Fibroblast of the aortic adventitia (primary cell): ENCODE results near the gene CAMK1D. TPM values are rescaled to one million over a fixed set of nuclear protein-coding genes. Genes with fewer than 3 reads are reported as not detected.

Source experiments
- DNase-seq: peaks from one replicate; pipeline ENCODE4 v3.0.0-alpha.2; 2010; ENCODE audit warnings: low read depth
- H3K4me3 ChIP-seq: 2 replicates; pipeline ENCODE4 v1.5.1; 2011; ENCODE audit warnings: low read depth, mild to moderate bottlenecking, control low read depth, low read length, moderate library complexity
- total RNA-seq: library from RNA; depleted of rRNA; stranded (reverse); fragments of >200 nt; gene quantifications from 2 replicates; pipeline ENCODE4 v1.2.3, GENCODE V29; 2012; ENCODE audit warnings: low replicate concordance
- TF ChIP-seq, protein P1 (sequence below): IDR thresholded peaks from 2 replicates; pipeline ENCODE4 v1.5.1; 2011; ENCODE audit warnings: mild to moderate bottlenecking, low read length, control low read depth, inconsistent platforms; ENCODE audit not compliant: insufficient read depth

The CAMK1D gene
- total RNA-seq, 1 donor, result 9.8 TPM

- no peak overlapping the region for H3K4me3 ChIP-seq
- TF ChIP-seq, protein P1, sequence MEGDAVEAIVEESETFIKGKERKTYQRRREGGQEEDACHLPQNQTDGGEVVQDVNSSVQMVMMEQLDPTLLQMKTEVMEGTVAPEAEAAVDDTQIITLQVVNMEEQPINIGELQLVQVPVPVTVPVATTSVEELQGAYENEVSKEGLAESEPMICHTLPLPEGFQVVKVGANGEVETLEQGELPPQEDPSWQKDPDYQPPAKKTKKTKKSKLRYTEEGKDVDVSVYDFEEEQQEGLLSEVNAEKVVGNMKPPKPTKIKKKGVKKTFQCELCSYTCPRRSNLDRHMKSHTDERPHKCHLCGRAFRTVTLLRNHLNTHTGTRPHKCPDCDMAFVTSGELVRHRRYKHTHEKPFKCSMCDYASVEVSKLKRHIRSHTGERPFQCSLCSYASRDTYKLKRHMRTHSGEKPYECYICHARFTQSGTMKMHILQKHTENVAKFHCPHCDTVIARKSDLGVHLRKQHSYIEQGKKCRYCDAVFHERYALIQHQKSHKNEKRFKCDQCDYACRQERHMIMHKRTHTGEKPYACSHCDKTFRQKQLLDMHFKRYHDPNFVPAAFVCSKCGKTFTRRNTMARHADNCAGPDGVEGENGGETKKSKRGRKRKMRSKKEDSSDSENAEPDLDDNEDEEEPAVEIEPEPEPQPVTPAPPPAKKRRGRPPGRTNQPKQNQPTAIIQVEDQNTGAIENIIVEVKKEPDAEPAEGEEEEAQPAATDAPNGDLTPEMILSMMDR, result no peak
- peak; percentile 37 for DNase-seq
Measured at GRCh38 chr10:12416344-12417050, 67.2 kb downstream of the CAMK1D start.

- peak; percentile 11 for DNase-seq
- TF ChIP-seq, protein P1, result no peak
- H3K4me3 ChIP-seq, result no peak overlapping the region
Measured at GRCh38 chr10:12417331-12417730, 68.0 kb downstream of the CAMK1D start.

DNA sequence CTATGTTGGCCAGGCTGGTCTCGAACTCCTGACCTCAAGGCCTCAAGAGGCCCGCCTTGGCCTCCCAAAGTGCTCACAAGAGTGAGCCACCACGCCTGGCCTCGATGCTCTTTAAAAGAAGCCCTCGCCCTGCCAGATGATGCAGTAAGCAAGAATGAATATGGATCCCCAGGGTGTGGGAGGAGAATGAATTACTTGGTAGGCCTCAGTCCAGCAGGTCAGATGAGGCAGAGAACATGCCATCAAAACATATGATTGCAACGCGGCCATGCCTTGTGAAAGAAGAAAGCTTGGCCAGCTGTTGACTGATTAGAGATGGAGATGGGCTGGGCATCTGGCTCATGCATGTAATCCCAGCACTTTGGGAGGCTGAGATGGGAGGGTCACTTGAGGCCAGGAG is 68.7 kb downstream of the CAMK1D start:
- peak; percentile 95 for DNase-seq
- TF ChIP-seq, protein P1, result no peak

GRCh38 chr10:12418725-12419261 is 69.4 kb downstream of the CAMK1D start:
- TF ChIP-seq, protein P1, result no peak
- H3K4me3 ChIP-seq, result no peak overlapping the region
- no peak for DNase-seq

More for the DNA sequence above, 68.7 kb downstream of the CAMK1D start:
- no peak overlapping the region for H3K4me3 ChIP-seq

DNA sequence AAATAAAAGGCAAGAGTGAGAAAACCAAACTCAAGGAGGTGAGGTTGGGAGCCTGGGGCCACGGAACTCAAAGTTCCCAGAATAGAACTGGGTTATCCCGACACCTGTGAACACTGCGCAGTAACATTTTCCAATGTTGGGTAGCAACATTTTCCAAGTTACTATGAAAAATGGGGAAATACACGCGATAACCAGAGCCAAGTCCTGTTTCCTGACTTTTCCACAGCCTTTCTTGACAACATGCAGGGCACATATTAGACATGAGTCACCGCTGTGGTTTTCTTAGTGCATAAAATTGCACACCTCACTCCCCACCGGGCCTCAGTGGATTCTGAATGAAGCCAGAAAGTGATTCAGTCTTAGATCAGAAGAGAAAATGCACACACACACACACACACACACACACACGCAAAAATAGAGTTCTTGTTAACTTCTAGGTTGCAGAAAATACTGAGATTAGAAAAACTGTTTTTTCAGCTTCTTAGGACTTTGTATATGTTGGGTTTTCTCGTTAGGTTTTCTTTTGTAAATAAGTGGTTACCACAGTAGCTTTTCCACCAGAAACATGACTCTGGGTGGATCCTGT is 70.0 kb downstream of the CAMK1D start:
- peak; percentile 100 for DNase-seq
- H3K4me3 ChIP-seq, result no peak overlapping the region
- TF ChIP-seq, protein P1, result no peak

- no peak overlapping the region for H3K4me3 ChIP-seq
- DNase-seq, result no peak
- TF ChIP-seq, protein P1, result no peak
Measured at GRCh38 chr10:12420530-12421120, 71.3 kb downstream of the CAMK1D start.
